ENCODE data around the gene SYS1.
A peak's percentile ranks its signal among the peaks of the same experiment; 100 is the strongest.

Gene SYS1

DNA sequence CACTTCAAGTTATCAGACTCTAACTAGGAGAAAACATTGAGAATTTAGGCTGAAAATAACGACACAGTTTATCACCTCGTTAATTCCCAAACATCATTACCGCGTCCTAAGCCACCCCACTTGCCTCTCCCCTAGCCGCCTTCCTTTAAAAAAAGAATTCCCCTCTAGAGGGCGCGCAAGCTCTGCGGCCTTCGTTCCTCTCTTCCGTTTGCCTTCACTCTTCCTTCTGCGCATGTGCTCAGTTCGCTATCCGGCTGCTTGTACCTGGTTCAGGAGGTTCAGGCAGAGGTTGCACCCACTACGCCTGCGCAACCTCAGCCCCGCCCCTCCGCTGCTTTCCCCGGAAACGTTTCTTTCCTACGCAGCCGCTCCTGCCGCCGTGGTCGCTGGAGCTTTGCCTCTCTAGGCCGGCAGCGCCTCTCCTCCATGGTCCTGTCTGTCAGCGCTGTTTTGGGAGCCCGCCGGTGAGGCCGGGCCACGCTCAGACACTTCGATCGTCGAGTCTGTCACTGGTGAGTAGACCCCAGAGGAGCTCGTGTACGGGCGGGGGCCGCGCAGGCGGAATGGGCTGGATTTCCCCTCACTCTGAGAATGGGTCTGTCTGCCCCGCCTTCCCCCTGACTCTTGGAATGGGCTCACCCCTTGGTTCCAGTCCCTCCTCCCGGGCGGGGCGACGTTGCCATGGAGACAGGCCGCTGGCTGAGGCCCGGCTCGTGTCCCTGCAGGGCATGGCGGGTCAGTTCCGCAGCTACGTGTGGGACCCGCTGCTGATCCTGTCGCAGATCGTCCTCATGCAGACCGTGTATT is at the start of gene SYS1:
SYS1 (plus strand) TSS at position 353 of the 807 bp plus-strand sequence; CDS start at position 729, 376 bp downstream.
- TF ChIP-seq CTCF (IDR thresholded peaks at IDR 0.05) (peak; percentile 98), ZFX (IDR thresholded peaks at IDR 0.05; ENCODE audit: borderline replicate concordance) (no peak)
- peak within 1 kb of the TSS; percentile 87 for H3K27ac ChIP-seq

- H3K27ac ChIP-seq, result no peak overlapping the region
- TF ChIP-seq CTCF (IDR thresholded peaks at IDR 0.05) (no peak), ZFX (IDR thresholded peaks at IDR 0.05; ENCODE audit: borderline replicate concordance) (no peak)
Measured at GRCh38 chr20:45313943-45314342, 49.0 kb upstream of the SYS1 start.

DNA sequence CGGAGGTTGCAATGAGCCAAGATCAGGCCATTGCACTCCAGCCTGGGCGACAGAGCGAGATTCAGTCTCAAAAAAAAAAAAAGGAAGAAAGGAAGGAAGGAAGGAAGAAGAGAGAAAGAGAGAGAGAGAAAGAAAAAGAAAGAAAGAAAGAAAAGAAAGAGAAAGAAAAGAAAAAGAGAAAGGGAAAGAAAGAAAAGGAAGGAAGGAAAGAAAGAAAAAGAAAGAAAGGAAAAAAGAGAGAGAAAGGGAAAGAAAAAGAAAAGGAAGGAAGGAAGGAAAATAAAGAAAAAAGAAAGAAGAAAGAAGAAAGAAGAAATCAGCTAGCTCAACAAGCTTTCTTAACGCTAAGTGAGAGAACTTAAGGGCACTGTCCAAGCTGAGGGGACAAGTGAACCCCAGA is 47.3 kb upstream of the SYS1 start:
- H3K27ac ChIP-seq, result no peak overlapping the region
- TF ChIP-seq ZFX (IDR thresholded peaks at IDR 0.05; ENCODE audit: borderline replicate concordance) (no peak), CTCF (IDR thresholded peaks at IDR 0.05) (no peak)

DNA sequence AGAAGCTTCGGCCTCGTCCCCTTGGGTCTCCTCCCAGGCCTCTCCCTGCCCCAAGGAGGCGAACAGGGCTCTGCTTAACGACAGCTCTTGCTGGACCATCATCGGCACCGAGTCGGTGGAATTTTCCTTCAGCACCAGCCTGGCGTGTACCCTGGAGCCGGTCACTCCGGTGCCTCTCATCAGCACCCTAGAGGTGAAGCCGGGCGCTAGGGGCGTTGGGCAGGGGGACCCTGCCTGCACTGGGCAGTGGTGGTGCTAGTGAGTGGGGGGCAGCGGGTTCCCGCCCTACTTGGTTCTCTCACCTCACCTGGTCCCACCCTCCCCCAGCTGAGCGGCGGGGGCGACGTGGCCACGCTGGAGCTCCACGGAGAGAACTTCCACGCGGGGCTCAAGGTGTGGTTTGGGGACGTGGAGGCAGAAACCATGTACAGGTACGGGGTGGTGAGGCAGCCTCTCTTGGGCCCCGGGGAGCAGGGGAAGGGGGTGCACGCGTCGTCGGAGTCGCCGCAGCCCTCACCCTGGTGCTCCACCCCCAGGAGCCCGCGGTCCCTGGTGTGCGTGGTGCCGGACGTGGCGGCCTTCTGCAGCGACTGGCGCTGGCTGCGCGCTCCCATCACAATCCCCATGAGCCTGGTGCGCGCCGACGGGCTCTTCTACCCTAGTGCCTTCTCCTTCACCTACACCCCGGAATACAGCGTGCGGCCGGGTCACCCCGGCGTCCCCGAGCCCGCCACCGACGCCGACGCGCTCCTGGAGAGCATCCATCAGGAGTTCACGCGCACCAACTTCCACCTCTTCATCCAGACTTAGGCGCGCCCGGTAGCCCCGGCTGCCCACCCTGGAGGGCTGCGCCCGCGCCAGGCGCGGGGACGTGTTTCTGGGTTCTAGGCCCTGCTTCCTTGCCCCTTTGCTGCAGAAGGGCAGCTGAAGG is 46.5 kb upstream of the SYS1 start:
- TF ChIP-seq CTCF (IDR thresholded peaks at IDR 0.05) (no peak), ZFX (IDR thresholded peaks at IDR 0.05; ENCODE audit: borderline replicate concordance) (no peak)
- no peak overlapping the region for H3K27ac ChIP-seq

GRCh38 chr20:45317826-45318225 is 45.1 kb upstream of the SYS1 start:
- TF ChIP-seq ZFX (IDR thresholded peaks at IDR 0.05; ENCODE audit: borderline replicate concordance) (no peak), CTCF (IDR thresholded peaks at IDR 0.05) (no peak)
- no peak overlapping the region for H3K27ac ChIP-seq

DNA sequence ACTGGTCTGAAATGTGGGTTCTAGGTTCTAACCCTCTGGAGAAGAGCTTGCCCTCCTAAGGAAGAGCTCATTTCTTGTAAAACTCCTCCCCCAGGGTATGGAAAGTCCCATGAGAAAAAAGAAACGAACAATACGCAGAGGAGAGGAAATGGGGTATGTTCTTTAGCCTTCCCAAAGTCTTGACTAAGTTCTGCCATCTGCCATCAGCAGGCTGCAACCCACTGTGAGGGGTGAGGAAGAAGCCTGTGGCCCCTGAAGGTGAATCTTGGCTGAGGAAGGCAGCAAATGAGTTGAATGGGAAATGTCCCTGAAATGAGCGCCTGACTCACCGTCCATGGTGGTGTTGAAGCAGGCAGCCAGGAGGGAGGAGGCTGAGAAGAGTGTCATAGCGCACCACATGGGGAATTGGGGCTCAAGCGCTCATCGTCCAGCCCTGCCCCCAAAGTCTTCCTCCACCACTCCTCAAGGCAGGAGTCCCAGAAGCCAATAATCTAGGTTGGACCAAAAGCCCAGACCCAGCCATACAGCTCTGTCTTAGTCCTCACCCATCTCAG is 44.5 kb upstream of the SYS1 start:
- no peak overlapping the region for H3K27ac ChIP-seq
- TF ChIP-seq ZFX (IDR thresholded peaks at IDR 0.05; ENCODE audit: borderline replicate concordance) (no peak), CTCF (IDR thresholded peaks at IDR 0.05) (no peak)

All from 22Rv1 (cell line).